ENCODE data around the gene HBE1. TPM values are rescaled to one million over a fixed set of nuclear protein-coding genes. Genes with fewer than 3 reads are reported as not detected.
"Not testable (repeated sequence)": the region's sequence is repeated elsewhere in the genome, so short reads cannot be mapped to it uniquely, and the experiment has no call there.

Gene HBE1
- polyA plus RNA-seq, 1 of the 3 experiments (the other 2 are of a cell fraction), result 2.4 TPM

- DNase-seq, result no peak
- Histone ChIP-seq H4K20me1 (ENCODE audit: insufficient read depth) (no peaks in the 10 kb centered on the region), H2AFZ (ENCODE audit: low read depth) (no peak overlapping the region), H3K4me1 (ENCODE audit: control insufficient read depth in 1 of 2, insufficient read depth in 2 of 2, low read depth in 1 of 2, low read length in 1 of 2) (no peaks in the 10 kb centered on the region), H3K4me2 (no peak overlapping the region), H3K79me2 (ENCODE audit: insufficient read depth) (no peaks in the 10 kb centered on the region), H3K4me3 (ENCODE audit: low read depth in 2 of 2, low read length in 1 of 2) (no peak overlapping the region), H3K9ac (no peak overlapping the region), H3F3A (replicated peaks; ENCODE audit: insufficient read depth) (no peaks in the 10 kb centered on the region), H3K9me2 (no peaks in the 10 kb centered on the region), H3K36me3 (replicated peaks in 1 of 2; ENCODE audit: control insufficient read depth in 1 of 2, insufficient read depth in 2 of 2, low read length in 1 of 2) (no peaks in the 10 kb centered on the region), H3K27ac (ENCODE audit: low read depth in 2 of 2, low read length in 1 of 2) (no peak overlapping the region), H3K9me3 (no peaks in the 10 kb centered on the region), H3K27me3 (ENCODE audit: insufficient read depth) (peaks cover 6% of the 10 kb centered on the region; the same call in 1 of the 2 replicates)
- CTCF ChIA-PET, result no interaction called here
- TF ChIP-seq NFIC (IDR thresholded peaks at IDR 0.05; ENCODE audit: borderline replicate concordance), result no peak
- 1% methylated on average over 3 of the region's 3 CpGs for WGBS (ENCODE audit: low lambda C conversion rate)
- POLR2A ChIA-PET, result no interaction called here
Measured at GRCh38 chr11:5300251-5300650, 30.5 kb upstream of the HBE1 start.

GRCh38 chr11:5298451-5298850 is 28.7 kb upstream of the HBE1 start:
- Histone ChIP-seq H3K9ac (no peak overlapping the region), H3K4me2 (no peak overlapping the region), H3K27me3 (ENCODE audit: insufficient read depth) (peaks cover 6% of the 10 kb centered on the region; the same call in 1 of the 2 replicates), H3K9me3 (no peaks in the 10 kb centered on the region), H2AFZ (ENCODE audit: low read depth) (no peak overlapping the region), H3K4me3 (ENCODE audit: low read depth in 2 of 2, low read length in 1 of 2) (no peak overlapping the region), H3K79me2 (ENCODE audit: insufficient read depth) (no peaks in the 10 kb centered on the region), H3K4me1 (ENCODE audit: control insufficient read depth in 1 of 2, insufficient read depth in 2 of 2, low read depth in 1 of 2, low read length in 1 of 2) (no peaks in the 10 kb centered on the region), H3F3A (replicated peaks; ENCODE audit: insufficient read depth) (no peaks in the 10 kb centered on the region), H3K9me2 (no peaks in the 10 kb centered on the region), H3K27ac (ENCODE audit: low read depth in 2 of 2, low read length in 1 of 2) (no peak overlapping the region), H4K20me1 (ENCODE audit: insufficient read depth) (no peaks in the 10 kb centered on the region), H3K36me3 (replicated peaks in 1 of 2; ENCODE audit: control insufficient read depth in 1 of 2, insufficient read depth in 2 of 2, low read length in 1 of 2) (no peaks in the 10 kb centered on the region)
- CTCF ChIA-PET, result no interaction called here
- 0% methylated on average over 1 of the region's 1 CpG for WGBS (ENCODE audit: low lambda C conversion rate)
- no peak for TF ChIP-seq RCOR1 (IDR thresholded peaks at IDR 0.05; ENCODE audit: low read length)
- TF ChIP-seq PBX3 (IDR thresholded peaks at IDR 0.05), result no peak
- TF ChIP-seq IRF3 (IDR thresholded peaks at IDR 0.05; ENCODE audit: low read depth, low read length), result no peak
- POLR2A ChIA-PET, result no interaction called here
- DNase-seq, result no peak

DNA sequence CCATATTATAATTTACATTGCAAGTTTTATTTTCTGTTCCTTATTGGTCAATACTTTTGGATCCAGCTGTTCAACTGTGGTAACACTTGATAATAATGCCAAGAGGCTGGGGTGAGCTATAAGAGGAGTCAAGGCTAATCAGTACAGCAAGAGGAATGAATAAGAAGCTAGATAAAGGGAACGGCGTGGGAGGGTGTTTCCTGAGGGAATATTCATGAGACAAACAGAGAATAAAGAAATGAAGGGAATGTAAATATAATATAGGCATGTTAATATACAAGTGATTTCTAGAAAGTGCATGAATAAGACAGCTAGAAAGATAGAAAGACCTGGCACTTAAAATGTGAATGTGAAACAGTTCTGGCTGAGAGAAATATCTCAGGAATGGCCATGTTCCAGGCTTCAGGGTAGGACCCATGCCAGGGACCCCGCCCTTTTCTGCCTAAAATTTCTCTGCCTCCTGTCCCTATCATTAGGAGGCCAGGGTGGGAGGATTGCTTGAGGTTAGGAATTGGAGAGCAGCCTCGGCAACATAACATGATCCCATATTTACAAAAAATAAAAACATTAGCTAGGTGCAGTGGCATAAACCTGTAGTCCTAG is 28.1 kb upstream of the HBE1 start:
- H3K4me3 ChIP-seq (ENCODE audit: low read depth in 2 of 2, low read length in 1 of 2), result no peak overlapping the region
- H3K36me3 ChIP-seq (replicated peaks in 1 of 2; ENCODE audit: control insufficient read depth in 1 of 2, insufficient read depth in 2 of 2, low read length in 1 of 2), result no peaks in the 10 kb centered on the region
- H3K27ac ChIP-seq (ENCODE audit: low read depth in 2 of 2, low read length in 1 of 2), result no peak overlapping the region
- ChIA-PET CTCF (no interaction called here), POLR2A (no interaction called here)
- no peak overlapping the region for H3K4me2 ChIP-seq
- no peaks in the 10 kb centered on the region for H3K9me2 ChIP-seq
- peaks cover 6% of the 10 kb centered on the region; the same call in 1 of the 2 replicates for H3K27me3 ChIP-seq (ENCODE audit: insufficient read depth)
- no peaks in the 10 kb centered on the region for H3K9me3 ChIP-seq
- H3K9ac ChIP-seq, result no peak overlapping the region
- TF ChIP-seq RAD21 (IDR thresholded peaks at IDR 0.05; ENCODE audit: low read length), result no peak
- no peak for TF ChIP-seq IRF3 (IDR thresholded peaks at IDR 0.05; ENCODE audit: low read depth, low read length)
- TF ChIP-seq MEF2A (IDR thresholded peaks at IDR 0.05; ENCODE audit: borderline replicate concordance, low read depth), result no peak
- TF ChIP-seq RXRA (IDR thresholded peaks at IDR 0.05; ENCODE audit: borderline replicate concordance, low read depth), result no peak
- no peak for TF ChIP-seq MXI1 (IDR thresholded peaks at IDR 0.05; ENCODE audit: low read depth, low read length)
- TF ChIP-seq RFX5 (IDR thresholded peaks at IDR 0.05; ENCODE audit: low read length), result no peak
- TF ChIP-seq TCF12 (IDR thresholded peaks at IDR 0.05), result no peak
- no peak for TF ChIP-seq GABPA (IDR thresholded peaks at IDR 0.05; ENCODE audit: low read depth)
- no peaks in the 10 kb centered on the region for H3F3A ChIP-seq (replicated peaks; ENCODE audit: insufficient read depth)
- WGBS (ENCODE audit: low lambda C conversion rate), result 4% methylated on average over 4 of the region's 4 CpGs
- DNase-seq, result no peak
- H3K4me1 ChIP-seq (ENCODE audit: control insufficient read depth in 1 of 2, insufficient read depth in 2 of 2, low read depth in 1 of 2, low read length in 1 of 2), result no peaks in the 10 kb centered on the region
- H2AFZ ChIP-seq (ENCODE audit: low read depth), result no peak overlapping the region
- no peaks in the 10 kb centered on the region for H4K20me1 ChIP-seq (ENCODE audit: insufficient read depth)
- H3K79me2 ChIP-seq (ENCODE audit: insufficient read depth), result no peaks in the 10 kb centered on the region

DNA sequence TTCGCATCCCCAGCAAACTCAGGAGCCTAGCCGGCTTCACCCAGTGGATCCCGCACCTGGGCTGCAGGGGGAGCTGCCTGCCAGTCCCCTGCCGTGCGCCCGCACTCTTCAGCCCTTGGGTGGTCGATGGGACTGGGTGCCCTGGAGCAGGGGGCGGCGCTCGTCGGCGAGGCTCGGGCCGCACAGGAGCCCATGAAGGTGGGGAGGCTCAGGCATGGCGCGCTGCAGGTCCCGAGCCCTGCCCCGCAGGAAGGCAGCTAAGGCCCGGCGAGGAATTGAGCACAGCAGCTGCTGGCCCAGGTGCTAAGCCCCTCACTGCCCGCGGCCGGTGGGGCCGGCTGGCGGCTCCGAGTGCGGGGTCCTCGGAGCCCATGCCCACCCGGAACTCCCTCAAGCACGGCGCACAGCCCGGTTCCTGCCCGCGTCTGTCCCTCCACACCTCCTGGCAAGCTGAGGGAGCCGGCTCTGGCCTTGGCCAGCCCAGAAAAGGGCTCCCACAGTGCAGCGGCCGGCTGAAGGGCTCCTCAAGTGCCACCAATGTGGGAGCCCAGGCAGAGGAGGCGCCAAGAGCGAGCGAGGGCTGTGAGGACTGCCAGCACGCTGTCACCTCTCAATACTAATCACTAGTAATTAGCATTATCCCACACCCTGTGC is 24.7 kb upstream of the HBE1 start:
- DNase-seq; H3K4me2 ChIP-seq; H3K27me3 ChIP-seq (ENCODE audit: insufficient read depth); H3K27ac ChIP-seq (ENCODE audit: low read depth in 2 of 2, low read length in 1 of 2); H3K36me3 ChIP-seq (replicated peaks in 1 of 2; ENCODE audit: control insufficient read depth in 1 of 2, insufficient read depth in 2 of 2, low read length in 1 of 2); H3K9ac ChIP-seq; POLR2A ChIA-PET; H3K9me3 ChIP-seq; H2AFZ ChIP-seq (ENCODE audit: low read depth); H3K9me2 ChIP-seq; H4K20me1 ChIP-seq (ENCODE audit: insufficient read depth); H3K79me2 ChIP-seq (ENCODE audit: insufficient read depth); H3F3A ChIP-seq (replicated peaks; ENCODE audit: insufficient read depth); H3K4me1 ChIP-seq (ENCODE audit: control insufficient read depth in 1 of 2, insufficient read depth in 2 of 2, low read depth in 1 of 2, low read length in 1 of 2); H3K4me3 ChIP-seq (ENCODE audit: low read depth in 2 of 2, low read length in 1 of 2): not testable (repeated sequence)
- 19% methylated on average over 14 of the region's 41 CpGs for WGBS (ENCODE audit: low lambda C conversion rate)
- CTCF ChIA-PET, result interaction anchor here (0.6 kb wide), 1 partner anchor 1110 kb away, joined by 3 read pairs; no protein-coding TSS in a partner anchor

Measured in SK-N-SH (cell line).